ENCODE data around the gene BTN2A1.

GRCh38 chr6:26426691-26427450 is 30.9 kb upstream of the BTN2A1 start:
- TF ChIP-seq CTCF (IDR thresholded peaks at IDR 0.05) (no peak), EP300 (IDR thresholded peaks at IDR 0.05) (no peak)

Measured in sigmoid colon (tissue), 4 donors.